ENCODE measurements around the gene DDOST.
"Not testable (repeated sequence)": the region's sequence is repeated elsewhere in the genome, so short reads cannot be mapped to it uniquely, and the experiment has no call there.

DDOST gene

GRCh38 chr1:20693623-20694022, 32.5 kb upstream of the DDOST start:
- no peak overlapping the region for H3K27ac ChIP-seq
- DNase-seq (ENCODE audit: low read depth, low spot score), result no peak

GRCh38 chr1:20691872-20692271, 30.7 kb upstream of the DDOST start:
- no peak for DNase-seq (ENCODE audit: low read depth, low spot score)
- H3K27ac ChIP-seq, result no peak overlapping the region

- DNase-seq (ENCODE audit: low read depth, low spot score), result no peak
Observed at GRCh38 chr1:20689645-20690056, 28.5 kb upstream of the DDOST start.

DNA sequence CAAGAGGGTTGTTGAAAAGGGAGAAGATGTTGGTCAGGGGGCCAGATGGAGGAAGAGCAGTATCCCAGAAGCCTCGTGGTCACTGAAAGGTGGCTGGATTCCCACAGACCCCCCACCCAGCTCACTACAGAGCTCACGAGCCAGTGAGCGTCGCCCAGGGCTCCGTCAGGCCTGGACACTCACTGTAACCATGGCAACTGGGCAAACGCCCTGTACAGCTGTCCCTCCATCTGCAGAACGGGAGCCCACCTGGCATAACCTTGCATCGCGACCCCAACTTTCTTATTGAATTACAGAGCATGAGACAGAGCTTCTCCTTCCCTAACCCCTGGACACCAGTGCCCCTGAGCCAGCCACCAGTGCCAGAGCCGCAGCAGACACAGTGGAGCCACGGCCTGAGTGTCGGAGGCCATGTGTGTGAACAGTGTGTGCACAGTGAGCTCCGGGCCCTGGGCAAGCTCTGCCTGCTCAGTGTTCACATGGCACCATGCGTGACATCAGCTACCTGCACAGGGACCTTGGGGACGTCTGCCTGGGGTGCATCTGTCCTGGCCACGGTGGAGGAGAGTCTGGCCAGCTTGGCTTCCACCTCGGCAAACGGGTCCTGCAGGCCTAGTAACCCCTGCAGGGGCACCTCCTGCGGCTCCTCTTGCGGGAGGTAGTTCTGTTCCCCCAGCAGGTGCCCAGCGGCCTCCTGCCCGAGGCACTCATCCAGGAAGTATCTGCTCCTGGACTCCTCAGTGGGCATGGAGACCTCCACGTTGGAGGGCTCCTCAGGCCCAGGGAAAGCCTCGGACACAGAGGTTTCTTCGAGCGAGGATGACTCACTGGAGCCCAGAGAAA, 25.9 kb upstream of the DDOST start:
- no peak overlapping the region for H3K27ac ChIP-seq
- no peak for DNase-seq (ENCODE audit: low read depth, low spot score)

More at GRCh38 chr1:20689645-20690056, 28.5 kb upstream of the DDOST start:
- no peak overlapping the region for H3K27ac ChIP-seq

DNA sequence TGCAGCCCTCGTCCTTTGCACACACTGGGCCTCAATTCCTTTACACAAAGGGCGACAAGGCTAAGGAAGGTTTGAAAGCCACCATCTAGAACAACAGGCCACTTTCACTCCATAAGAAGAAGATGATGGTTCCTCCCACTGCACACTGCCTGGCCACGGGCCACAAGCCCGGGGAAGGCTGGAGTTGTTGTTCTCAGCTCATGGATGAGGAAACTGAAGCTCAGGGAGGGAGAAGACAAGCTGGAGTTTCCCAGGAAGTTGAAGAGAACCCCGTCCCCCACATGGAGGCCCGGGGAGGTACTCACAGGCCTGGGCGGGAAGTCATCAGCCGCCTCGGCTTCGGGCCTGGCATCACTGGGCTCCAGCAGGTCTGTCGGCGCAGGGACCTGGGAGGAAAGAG, 24.6 kb upstream of the DDOST start:
- no peak for DNase-seq (ENCODE audit: low read depth, low spot score)

GRCh38 chr1:20685099-20685662, 24.0 kb upstream of the DDOST start:
- DNase-seq (ENCODE audit: low read depth, low spot score), result no peak

More for the DNA sequence above, 24.6 kb upstream of the DDOST start:
- H3K27ac ChIP-seq, result no peak overlapping the region

DNA sequence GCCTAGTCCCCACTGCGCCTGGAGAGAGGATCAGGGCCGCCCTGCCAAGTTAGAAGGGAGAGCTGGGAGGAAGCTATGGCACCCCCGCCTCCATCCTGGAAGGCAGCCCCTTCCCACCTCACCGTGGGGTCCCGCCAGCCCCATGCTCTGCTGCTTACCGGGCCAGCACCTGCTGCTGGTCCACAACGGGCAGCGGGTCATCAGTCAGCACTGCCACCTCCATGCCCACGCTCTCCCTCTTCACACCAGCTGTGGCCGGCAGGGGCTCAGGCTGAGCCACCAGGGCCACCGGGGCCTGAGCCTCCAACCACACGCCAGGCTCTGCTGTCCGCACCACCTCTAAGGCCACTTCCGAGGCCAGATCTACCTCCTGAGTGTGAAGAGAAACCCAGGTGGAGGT, 23.5 kb upstream of the DDOST start:
- DNase-seq (ENCODE audit: low read depth, low spot score), result no peak

More at GRCh38 chr1:20685099-20685662, 24.0 kb upstream of the DDOST start:
- no peak overlapping the region for H3K27ac ChIP-seq

DNA sequence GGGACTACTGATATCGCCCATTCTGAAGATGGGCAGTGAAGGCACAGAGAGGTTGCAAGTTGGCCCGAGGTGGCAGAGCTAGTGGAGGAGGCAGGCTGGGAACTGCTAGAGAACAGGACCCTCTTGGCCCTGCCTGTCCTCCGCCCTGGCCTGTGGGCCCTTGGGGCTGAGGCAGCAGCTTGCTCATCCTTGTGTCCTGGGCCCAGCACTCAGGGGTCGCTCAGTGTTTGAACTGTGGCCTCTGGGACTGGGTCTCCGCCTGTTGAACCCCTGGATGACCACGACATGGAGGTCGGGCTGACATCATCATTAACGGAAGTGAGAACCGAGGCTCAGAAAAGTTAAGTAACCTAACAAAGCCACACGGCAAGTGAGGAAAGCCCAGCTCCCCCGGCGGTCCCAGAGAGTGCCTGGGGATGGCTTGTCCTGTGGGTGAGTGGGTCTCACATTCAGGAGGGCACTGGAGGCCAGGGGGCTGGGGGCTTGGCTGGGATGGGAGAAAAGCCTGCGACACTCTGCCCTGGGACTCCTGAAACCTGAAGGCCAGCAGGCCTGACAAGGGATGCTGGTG, 23.0 kb upstream of the DDOST start:
- DNase-seq (ENCODE audit: low read depth, low spot score), result no peak
- H3K27ac ChIP-seq, result no peak overlapping the region

More for the DNA sequence above, 23.5 kb upstream of the DDOST start:
- no peak overlapping the region for H3K27ac ChIP-seq

DNA sequence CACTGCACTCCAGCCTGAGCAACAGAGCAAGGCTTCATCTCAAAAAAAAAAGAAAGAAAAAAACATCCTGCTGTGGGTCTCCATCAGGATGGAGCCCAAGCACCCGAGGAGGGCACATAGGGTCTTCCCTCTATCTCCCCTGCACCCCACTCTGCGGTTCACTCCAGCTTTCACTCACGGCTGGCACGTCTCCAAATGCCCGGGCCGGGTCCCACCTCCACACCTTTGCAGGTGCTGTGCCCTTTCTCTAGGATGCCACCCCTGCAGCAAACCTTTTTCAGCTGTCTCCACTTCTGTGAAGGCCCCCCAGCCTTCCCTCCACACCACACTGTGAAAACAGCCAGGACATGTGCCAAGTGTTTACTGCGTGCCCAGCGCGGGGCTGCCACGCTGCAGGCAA, 22.4 kb upstream of the DDOST start:
- no peak for DNase-seq (ENCODE audit: low read depth, low spot score)
- no peak overlapping the region for H3K27ac ChIP-seq

GRCh38 chr1:20682571-20683236, 21.5 kb upstream of the DDOST start:
- no peak overlapping the region for H3K27ac ChIP-seq
- DNase-seq (ENCODE audit: low read depth, low spot score), result no peak

- DNase-seq (ENCODE audit: low read depth, low spot score), result no peak
- no peak overlapping the region for H3K27ac ChIP-seq
Observed at GRCh38 chr1:20681999-20682398, 20.8 kb upstream of the DDOST start.

GRCh38 chr1:20680269-20680668, 19.1 kb upstream of the DDOST start:
- no peak for DNase-seq (ENCODE audit: low read depth, low spot score)
- H3K27ac ChIP-seq, result no peak overlapping the region

- DNase-seq (ENCODE audit: low read depth, low spot score), result no peak
- no peak overlapping the region for H3K27ac ChIP-seq
Observed at GRCh38 chr1:20678599-20678998, 17.4 kb upstream of the DDOST start.

- not testable (repeated sequence) for H3K27ac ChIP-seq; DNase-seq (ENCODE audit: low read depth, low spot score)
Observed at GRCh38 chr1:20673626-20674025, 12.5 kb upstream of the DDOST start.

DNA sequence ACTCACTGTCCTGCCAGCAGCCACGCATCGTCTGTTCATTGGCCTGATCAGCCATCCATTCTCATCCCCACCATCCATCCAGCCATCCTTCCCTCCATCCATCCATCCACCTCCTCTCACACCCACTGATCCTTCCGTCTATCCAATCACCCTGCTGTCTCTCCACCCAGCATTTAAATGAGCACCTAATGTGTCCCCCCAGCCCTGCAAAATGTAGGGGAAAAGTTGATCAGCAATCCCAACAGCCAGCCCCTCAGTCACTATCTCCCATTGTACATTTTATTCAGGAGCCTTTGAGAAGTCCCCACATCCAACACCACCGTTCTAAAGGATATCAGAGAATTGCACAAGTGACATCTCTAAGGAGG, 11.1 kb upstream of the DDOST start:
- H3K27ac ChIP-seq, result no peak overlapping the region
- no peak for DNase-seq (ENCODE audit: low read depth, low spot score)

- DNase-seq (ENCODE audit: low read depth, low spot score), result no peak
- H3K27ac ChIP-seq, result no peak overlapping the region
Observed at GRCh38 chr1:20670936-20671335, 9.8 kb upstream of the DDOST start.

- DNase-seq (ENCODE audit: low read depth, low spot score), result no peak
- no peak overlapping the region for H3K27ac ChIP-seq
Observed at GRCh38 chr1:20668581-20668980, 7.4 kb upstream of the DDOST start.

GRCh38 chr1:20666804-20667203, 5.6 kb upstream of the DDOST start:
- DNase-seq (ENCODE audit: low read depth, low spot score), result no peak
- H3K27ac ChIP-seq, result no peak overlapping the region

GRCh38 chr1:20666146-20666545, 5.0 kb upstream of the DDOST start:
- no peak overlapping the region for H3K27ac ChIP-seq
- no peak for DNase-seq (ENCODE audit: low read depth, low spot score)

- no peak for DNase-seq (ENCODE audit: low read depth, low spot score)
Observed at GRCh38 chr1:20665726-20666125, 4.6 kb upstream of the DDOST start.

More at GRCh38 chr1:20665726-20666125, 4.6 kb upstream of the DDOST start:
- no peak overlapping the region for H3K27ac ChIP-seq

All from epithelial cell of prostate (primary cell).